ENCODE results near the gene PAPOLA. TPM values are rescaled to one million over a fixed set of nuclear protein-coding genes. Genes with fewer than 3 reads are reported as not detected.
A peak's percentile ranks its signal among the peaks of the same experiment; 100 is the strongest.

PAPOLA gene
- polyA plus RNA-seq, 2 of the 4 experiments (the other 2 are of a cell fraction): 105 to 273 TPM

DNA sequence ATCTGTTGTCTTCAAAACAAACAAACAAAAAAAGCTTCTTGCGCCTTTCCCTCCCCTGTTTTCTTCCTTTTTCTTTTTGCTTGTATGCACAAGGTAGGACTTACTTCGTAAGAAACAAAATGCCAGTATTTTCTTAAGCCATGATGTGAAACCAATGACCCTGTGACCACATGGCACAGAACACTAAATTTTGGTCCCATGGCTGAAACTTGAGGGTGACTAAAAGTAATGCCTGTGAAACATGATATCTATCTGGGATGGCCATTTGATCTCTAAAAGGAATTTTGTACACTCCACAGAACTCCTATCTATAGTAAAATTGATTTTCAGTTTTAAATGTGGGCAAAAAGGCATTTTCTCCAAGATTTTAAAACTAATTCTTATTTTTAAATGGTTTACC, 63.6 kb downstream of the PAPOLA start:
- DNase-seq (ENCODE audit: low read depth in 1 of 2, low spot score in 1 of 2) (no peak), FAIRE-seq (no peak)

DNA sequence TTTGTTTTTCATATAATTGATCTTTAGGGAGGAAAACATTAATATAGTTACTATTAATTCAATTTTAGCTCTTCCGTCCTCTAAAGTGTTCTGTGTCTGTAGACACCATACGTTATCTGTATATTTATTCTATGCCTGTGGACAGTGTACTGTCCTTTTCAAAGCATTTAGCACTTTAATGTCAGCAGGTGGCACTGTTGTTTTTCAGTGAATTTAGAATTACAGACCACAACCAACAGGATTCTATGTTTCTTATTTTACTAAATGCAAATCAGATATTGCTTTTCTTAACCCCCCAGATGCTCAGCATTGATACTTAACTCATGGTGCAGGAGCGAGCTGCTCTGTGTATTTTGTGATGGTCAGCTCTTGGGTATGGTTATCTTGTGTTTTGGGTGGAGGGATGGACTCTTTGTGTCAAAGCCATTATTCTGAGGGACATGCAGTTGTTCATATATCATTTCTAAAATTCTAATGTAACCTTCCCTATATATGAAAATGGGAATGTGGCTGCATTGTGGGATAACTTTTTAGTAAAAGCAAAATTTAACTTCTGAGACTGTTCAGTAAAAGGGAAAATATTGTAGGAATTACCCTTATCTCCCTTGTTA, 65.2 kb downstream of the PAPOLA start:
- ATAC-seq: peak; percentile 91 to 93
- Histone ChIP-seq H3K4me1 (peaks cover 3% of the 10 kb centered on the region; the same call in 1 of the 3 replicates), H3K4me2 (no peak overlapping the region), H3K4me3 (no peak overlapping the region), H3K27ac (no peak overlapping the region), H3K9me3 (no peaks in the 10 kb centered on the region)
- WGBS (ENCODE audit: missing lambda C conversion rate): 73% methylated on average over 3 of the region's 3 CpGs
- ChIA-PET POLR2A (no interaction called here), CTCF (interaction anchor here (0.6 to 4.0 kb wide), 19 partner anchors 9 to 467 kb away, joined by 3 to 30 read pairs (median 4); no protein-coding TSS in a partner anchor)
- peak; percentile 31 to 36 for DNase-seq (ENCODE audit: low read depth in 1 of 2, low spot score in 1 of 2)
- TF ChIP-seq, protein P1, sequence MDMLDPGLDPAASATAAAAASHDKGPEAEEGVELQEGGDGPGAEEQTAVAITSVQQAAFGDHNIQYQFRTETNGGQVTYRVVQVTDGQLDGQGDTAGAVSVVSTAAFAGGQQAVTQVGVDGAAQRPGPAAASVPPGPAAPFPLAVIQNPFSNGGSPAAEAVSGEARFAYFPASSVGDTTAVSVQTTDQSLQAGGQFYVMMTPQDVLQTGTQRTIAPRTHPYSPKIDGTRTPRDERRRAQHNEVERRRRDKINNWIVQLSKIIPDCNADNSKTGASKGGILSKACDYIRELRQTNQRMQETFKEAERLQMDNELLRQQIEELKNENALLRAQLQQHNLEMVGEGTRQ (IDR thresholded peaks at IDR 0.05): no peak
- TF ChIP-seq JUNB (IDR thresholded peaks at IDR 0.05) (no peak), RAD21 (conservative IDR thresholded peaks at IDR 0.05 in 1 of 2, IDR thresholded peaks at IDR 0.05 in 1 of 2) (peak; percentile 42 to 47; a peak in 4 of 5 replicates), SMC3 (IDR thresholded peaks at IDR 0.05) (peak; percentile 41), EHF (CRISPR knock-in tag; IDR thresholded peaks at IDR 0.05) (no peak), CTCF (IDR thresholded peaks at IDR 0.05) (peak; percentile 72)
- TF ChIP-seq, protein P2, sequence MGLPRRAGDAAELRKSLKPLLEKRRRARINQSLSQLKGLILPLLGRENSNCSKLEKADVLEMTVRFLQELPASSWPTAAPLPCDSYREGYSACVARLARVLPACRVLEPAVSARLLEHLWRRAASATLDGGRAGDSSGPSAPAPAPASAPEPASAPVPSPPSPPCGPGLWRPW (IDR thresholded peaks at IDR 0.05): no peak
- no peak for FAIRE-seq

More for the DNA sequence above, 63.6 kb downstream of the PAPOLA start:
- Histone ChIP-seq H3K4me3 (no peak overlapping the region), H3K4me2 (no peak overlapping the region), H3K27ac (no peak overlapping the region), H3K9me3 (no peaks in the 10 kb centered on the region), H3K4me1 (peaks cover 3% of the 10 kb centered on the region; the same call in 1 of the 3 replicates)
- WGBS (ENCODE audit: missing lambda C conversion rate): 93% methylated on average over 2 of the region's 2 CpGs
- no peak for ATAC-seq
- ChIA-PET CTCF (interaction anchor here (0.6 to 3.1 kb wide), 5 partner anchors 8 to 176 kb away, joined by 3 to 26 read pairs (median 3); no protein-coding TSS in a partner anchor), POLR2A (no interaction called here)
- TF ChIP-seq HDAC2 (IDR thresholded peaks at IDR 0.05): no peak
- TF ChIP-seq ESRRA (IDR thresholded peaks at IDR 0.05; ENCODE audit: borderline replicate concordance, low read length): no peak
- no peak for TF ChIP-seq CBX8 (IDR thresholded peaks at IDR 0.05)
- TF ChIP-seq, protein P1 (IDR thresholded peaks at IDR 0.05): no peak
- TF ChIP-seq BHLHE40 (IDR thresholded peaks at IDR 0.05; ENCODE audit: low read depth, low read length): no peak
- no peak for TF ChIP-seq MAZ (IDR thresholded peaks at IDR 0.05; ENCODE audit: borderline replicate concordance, low read depth, low read length)
- no peak for TF ChIP-seq HOXB5 (CRISPR knock-in tag; IDR thresholded peaks at IDR 0.05)
- TF ChIP-seq JUNB (IDR thresholded peaks at IDR 0.05): no peak
- TF ChIP-seq, protein P2 (IDR thresholded peaks at IDR 0.05): no peak
- TF ChIP-seq RARB (CRISPR knock-in tag; IDR thresholded peaks at IDR 0.05): no peak
- no peak for TF ChIP-seq EHMT2 (IDR thresholded peaks at IDR 0.05; ENCODE audit: low read depth)
- TF ChIP-seq HOXA7 (CRISPR knock-in tag; IDR thresholded peaks at IDR 0.05): no peak
- TF ChIP-seq CTCF (IDR thresholded peaks at IDR 0.05): no peak
